H1 (cell line): ENCODE measurements around the gene MMP25. TPM values are rescaled to one million over a fixed set of nuclear protein-coding genes. Genes with fewer than 3 reads are reported as not detected.

ENCODE experiments used
- BACH1 ChIP-seq: IDR thresholded peaks from 2 replicates; pipeline ENCODE4 v1.6.1; 2012; ENCODE audit warnings: low read length, improper control_type of control experiment
- BCL11A ChIP-seq, 2 experiments: IDR thresholded peaks; one replicate each; pipeline ENCODE4 v1.6.1; 2011; ENCODE audit warnings: low read depth in 2 of 2, low read length in 2 of 2, mild to moderate bottlenecking in 2 of 2
- CEBPB ChIP-seq: IDR thresholded peaks from 2 replicates; pipeline ENCODE4 v1.6.1; 2012; ENCODE audit warnings: low read depth, low read length
- CHD1 ChIP-seq: IDR thresholded peaks from 2 replicates; pipeline ENCODE4 v1.6.1; 2012; ENCODE audit warnings: low read depth, low read length, improper control_type of control experiment
- CHD2 ChIP-seq: IDR thresholded peaks from 2 replicates; pipeline ENCODE4 v1.6.1; 2012; ENCODE audit warnings: low read length, improper control_type of control experiment
- CREB1 ChIP-seq: IDR thresholded peaks from 2 replicates; pipeline ENCODE4 v1.6.1; 2012; ENCODE audit warnings: inconsistent platforms
- EP300 ChIP-seq, 2 experiments: IDR thresholded peaks; 1 replicate in 1 of 2; 2 replicates in 1 of 2; pipeline ENCODE4 v1.6.1; 2011 to 2012; ENCODE audit warnings: low read depth in 2 of 2, low read length in 2 of 2, mild to moderate bottlenecking in 2 of 2, borderline replicate concordance in 1 of 2, inconsistent platforms in 1 of 2, moderate library complexity in 1 of 2
- FOSL1 ChIP-seq: IDR thresholded peaks from 2 replicates; pipeline ENCODE4 v1.6.1; 2011; ENCODE audit warnings: mild to moderate bottlenecking, low read depth, low read length, moderate library complexity; ENCODE audit not compliant: insufficient read depth
- GTF2F1 ChIP-seq: IDR thresholded peaks from 2 replicates; pipeline ENCODE4 v1.6.1; 2012; ENCODE audit warnings: low read depth, low read length, improper control_type of control experiment, borderline replicate concordance
- KDM1A ChIP-seq: fragments of 200-600, 300-600 bp; sonication (generic); IDR thresholded peaks from 2 replicates; pipeline ENCODE4 v1.7.1; 2016; ENCODE audit warnings: mild to moderate bottlenecking, low read length, borderline replicate concordance
- RXRA ChIP-seq: IDR thresholded peaks from 2 replicates; pipeline ENCODE4 v1.6.1; 2011; ENCODE audit warnings: low read depth, mild to moderate bottlenecking, low read length, moderate library complexity; ENCODE audit not compliant: insufficient read depth
- SAP30 ChIP-seq: fragments of 300-600 bp; sonication (generic); IDR thresholded peaks from 2 replicates; pipeline ENCODE4 v1.7.1; 2012; ENCODE audit warnings: low read length, moderate library complexity, mild to moderate bottlenecking, inconsistent platforms; ENCODE audit not compliant: insufficient read depth, insufficient replicate concordance
- SRF ChIP-seq: IDR thresholded peaks from 2 replicates; pipeline ENCODE4 v1.6.1; 2011; ENCODE audit warnings: mild to moderate bottlenecking, low read depth, low read length, moderate library complexity
- TAF1 ChIP-seq: IDR thresholded peaks from 2 replicates; pipeline ENCODE4 v1.6.1; 2011; ENCODE audit warnings: mild to moderate bottlenecking, low read depth, low read length
- TAF7 ChIP-seq: optimal IDR thresholded peaks from 2 replicates; pipeline ENCODE3; 2011; ENCODE audit warnings: low read depth, mild to moderate bottlenecking, inconsistent platforms, low read length, moderate library complexity, borderline replicate concordance
- TBP ChIP-seq: IDR thresholded peaks from 2 replicates; pipeline ENCODE4 v1.6.1; 2011; ENCODE audit warnings: low read depth, low read length, improper control_type of control experiment
- TCF12 ChIP-seq: IDR thresholded peaks from 2 replicates; pipeline ENCODE4 v1.6.1; 2011; ENCODE audit warnings: low read depth, mild to moderate bottlenecking, low read length
- YY1 ChIP-seq: IDR thresholded peaks from 2 replicates; pipeline ENCODE4 v1.6.1; 2011; ENCODE audit warnings: low read depth, mild to moderate bottlenecking, low read length
- polyA plus RNA-seq, 7 experiments: library from polyadenylated mRNA; depleted of rRNA in 3 of 7; stranded (reverse) in 5 of 7; unstranded in 2 of 7; fragments of >200 nt in 5 of 7; fragments of 200-250 nt in 2 of 7; gene quantifications; 1 replicate in 5 of 7; 2 replicates in 1 of 7; 4 replicates in 1 of 7; pipeline versions ENCODE4 v1.2.1 to v1.2.3, GENCODE V29; 2011 to 2013; ENCODE audit warnings: missing spikeins in 2 of 7, mixed read lengths in 2 of 7
- total RNA-seq: library from RNA; stranded (reverse); fragmentation: NEBNext Ultra II Directional; extraction: Animal tissue kit (Norgen Biotek cat#: 25700); gene quantifications from 2 replicates; pipeline ENCODE4 v1.2.1, GENCODE V29; 2021
- TF ChIP-seq, protein P1 (sequence below): IDR thresholded peaks from 2 replicates; pipeline ENCODE4 v1.6.1; 2011; ENCODE audit warnings: low read length, improper control_type of control experiment
- TF ChIP-seq, protein P2 (sequence below): IDR thresholded peaks from 2 replicates; pipeline ENCODE4 v1.6.1; 2012; ENCODE audit warnings: low read length, inconsistent platforms
- TF ChIP-seq, protein P3 (sequence below): IDR thresholded peaks from 2 replicates; pipeline ENCODE4 v1.6.1; 2011; ENCODE audit warnings: low read depth, mild to moderate bottlenecking, low read length; ENCODE audit not compliant: insufficient read depth

The MMP25 gene
- total and polyA plus RNA-seq, 2 of the 8 experiments (the other 6 are each of a cell fraction or from before 2014, with no cell fraction given): 7.7 to 26.7 TPM

DNA sequence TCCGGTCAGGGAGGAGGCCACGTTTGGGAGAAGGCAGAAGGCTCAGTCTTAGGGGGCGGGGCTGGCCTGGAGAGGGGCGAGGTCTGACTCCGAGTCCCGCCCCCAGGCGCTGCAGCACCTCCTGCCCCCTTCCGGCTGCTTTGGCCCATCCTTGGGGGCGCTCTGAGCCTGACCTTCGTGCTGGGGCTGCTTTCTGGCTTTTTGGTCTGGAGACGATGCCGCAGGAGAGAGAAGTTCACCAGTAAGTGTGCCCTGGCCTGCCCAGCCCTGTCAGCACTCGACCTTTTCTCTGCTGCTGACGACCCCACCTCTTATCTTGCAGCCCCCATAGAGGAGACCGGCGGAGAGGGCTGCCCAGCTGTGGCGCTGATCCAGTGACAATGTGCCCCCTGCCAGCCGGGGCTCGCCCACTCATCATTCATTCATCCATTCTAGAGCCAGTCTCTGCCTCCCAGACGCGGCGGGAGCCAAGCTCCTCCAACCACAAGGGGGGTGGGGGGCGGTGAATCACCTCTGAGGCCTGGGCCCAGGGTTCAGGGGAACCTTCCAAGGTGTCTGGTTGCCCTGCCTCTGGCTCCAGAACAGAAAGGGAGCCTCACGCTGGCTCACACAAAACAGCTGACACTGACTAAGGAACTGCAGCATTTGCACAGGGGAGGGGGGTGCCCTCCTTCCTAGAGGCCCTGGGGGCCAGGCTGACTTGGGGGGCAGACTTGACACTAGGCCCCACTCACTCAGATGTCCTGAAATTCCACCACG lies 24.7 kb upstream of the MMP25 start (continued):
- TF ChIP-seq TBP (no peak), TAF7 (no peak), RXRA (no peak), TAF1 (peak; percentile 40; the same call in 1 of the 2 replicates), EP300 (IDR thresholded peaks at IDR 0.05; ENCODE audit: borderline replicate concordance in 1 of 2, low read depth in 2 of 2, low read length in 2 of 2) (no peak), CHD1 (no peak), KDM1A (no peak), TCF12 (no peak), CREB1 (0 out of 2 replicates have a peak, but pooled peaks have one; percentile 12), SAP30 (no peak), YY1 (0 out of 2 replicates have a peak, but pooled peaks have one; percentile 48), SRF (no peak), FOSL1 (no peak), CHD2 (no peak; the same call in 1 of the 2 replicates), BCL11A (IDR thresholded peaks at IDR 0.05; ENCODE audit: low read depth in 2 of 2, low read length in 2 of 2) (no peak), CEBPB (no peak), GTF2F1 (no peak), BACH1 (no peak)
- TF ChIP-seq, protein P1, sequence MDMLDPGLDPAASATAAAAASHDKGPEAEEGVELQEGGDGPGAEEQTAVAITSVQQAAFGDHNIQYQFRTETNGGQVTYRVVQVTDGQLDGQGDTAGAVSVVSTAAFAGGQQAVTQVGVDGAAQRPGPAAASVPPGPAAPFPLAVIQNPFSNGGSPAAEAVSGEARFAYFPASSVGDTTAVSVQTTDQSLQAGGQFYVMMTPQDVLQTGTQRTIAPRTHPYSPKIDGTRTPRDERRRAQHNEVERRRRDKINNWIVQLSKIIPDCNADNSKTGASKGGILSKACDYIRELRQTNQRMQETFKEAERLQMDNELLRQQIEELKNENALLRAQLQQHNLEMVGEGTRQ: no peak
- TF ChIP-seq, protein P2, sequence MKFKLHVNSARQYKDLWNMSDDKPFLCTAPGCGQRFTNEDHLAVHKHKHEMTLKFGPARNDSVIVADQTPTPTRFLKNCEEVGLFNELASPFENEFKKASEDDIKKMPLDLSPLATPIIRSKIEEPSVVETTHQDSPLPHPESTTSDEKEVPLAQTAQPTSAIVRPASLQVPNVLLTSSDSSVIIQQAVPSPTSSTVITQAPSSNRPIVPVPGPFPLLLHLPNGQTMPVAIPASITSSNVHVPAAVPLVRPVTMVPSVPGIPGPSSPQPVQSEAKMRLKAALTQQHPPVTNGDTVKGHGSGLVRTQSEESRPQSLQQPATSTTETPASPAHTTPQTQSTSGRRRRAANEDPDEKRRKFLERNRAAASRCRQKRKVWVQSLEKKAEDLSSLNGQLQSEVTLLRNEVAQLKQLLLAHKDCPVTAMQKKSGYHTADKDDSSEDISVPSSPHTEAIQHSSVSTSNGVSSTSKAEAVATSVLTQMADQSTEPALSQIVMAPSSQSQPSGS: peak; percentile 68; the same call in 1 of the 2 replicates
- TF ChIP-seq, protein P3, sequence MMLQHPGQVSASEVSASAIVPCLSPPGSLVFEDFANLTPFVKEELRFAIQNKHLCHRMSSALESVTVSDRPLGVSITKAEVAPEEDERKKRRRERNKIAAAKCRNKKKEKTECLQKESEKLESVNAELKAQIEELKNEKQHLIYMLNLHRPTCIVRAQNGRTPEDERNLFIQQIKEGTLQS: no peak
